NCI-H2081 (cell line): ENCODE measurements around the gene RBM47.
"Not testable (repeated sequence)": the region's sequence is repeated elsewhere in the genome, so short reads cannot be mapped to it uniquely, and the experiment has no call there.

Source experiments
- DNase-seq, 2 experiments: peaks; one replicate each; lab custom pipeline; 2025; lab: John Stamatoyannopoulos, UW

RBM47 gene

DNA sequence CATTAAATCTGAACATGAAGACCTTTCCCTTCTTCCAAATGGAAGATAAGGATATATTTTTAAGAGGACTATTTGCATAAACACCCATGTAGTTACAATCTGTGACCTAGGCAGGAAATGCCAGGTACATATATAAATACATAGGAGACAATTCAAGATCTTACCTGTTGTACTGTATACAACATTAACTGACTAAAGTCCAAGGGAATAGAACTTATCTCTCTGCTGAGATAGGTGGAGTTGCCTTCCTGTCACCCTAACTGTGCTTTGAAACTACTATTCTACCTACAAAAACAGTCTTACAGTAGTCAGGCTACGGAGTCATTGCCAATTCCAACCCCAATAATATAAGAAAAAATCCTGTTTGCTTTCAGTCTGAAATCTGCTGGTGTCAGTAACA is 188.2 kb downstream of the RBM47 start:
- DNase-seq = no peak

- DNase-seq = no peak
Measured at GRCh38 chr4:40439519-40439918, 190.1 kb downstream of the RBM47 start.

DNA sequence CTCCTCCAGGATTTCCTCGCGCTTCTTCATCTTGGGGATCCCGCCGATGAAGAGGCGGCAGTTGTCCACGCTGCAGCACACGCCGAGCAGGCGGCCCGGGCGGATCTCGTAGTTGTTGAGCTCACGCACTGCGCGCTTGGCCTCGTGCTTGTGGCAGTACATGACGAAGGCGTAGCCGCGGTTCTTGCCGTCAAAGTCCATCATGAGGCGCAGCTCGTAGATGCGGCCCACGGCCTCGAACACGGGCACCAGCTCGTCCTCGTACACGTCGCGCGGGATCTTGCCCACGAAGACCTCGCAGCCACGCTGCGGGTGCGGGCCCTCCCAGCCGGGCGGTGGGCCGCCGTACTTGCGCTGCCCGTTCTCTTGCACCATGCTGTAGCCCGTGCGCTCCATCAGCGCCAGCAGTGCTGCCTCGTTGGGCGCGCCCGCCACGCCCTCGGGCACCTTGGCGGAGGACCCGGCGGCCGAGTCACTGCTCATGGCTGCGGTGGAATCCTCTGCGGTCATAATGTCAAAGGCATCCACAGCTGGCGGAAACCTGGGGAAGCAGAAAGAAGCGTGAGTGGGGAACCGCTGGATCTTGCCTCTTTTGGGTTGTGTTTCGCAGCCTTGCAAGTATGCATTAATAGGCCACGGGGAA is 191.2 kb downstream of the RBM47 start:
- DNase-seq = no peak

DNA sequence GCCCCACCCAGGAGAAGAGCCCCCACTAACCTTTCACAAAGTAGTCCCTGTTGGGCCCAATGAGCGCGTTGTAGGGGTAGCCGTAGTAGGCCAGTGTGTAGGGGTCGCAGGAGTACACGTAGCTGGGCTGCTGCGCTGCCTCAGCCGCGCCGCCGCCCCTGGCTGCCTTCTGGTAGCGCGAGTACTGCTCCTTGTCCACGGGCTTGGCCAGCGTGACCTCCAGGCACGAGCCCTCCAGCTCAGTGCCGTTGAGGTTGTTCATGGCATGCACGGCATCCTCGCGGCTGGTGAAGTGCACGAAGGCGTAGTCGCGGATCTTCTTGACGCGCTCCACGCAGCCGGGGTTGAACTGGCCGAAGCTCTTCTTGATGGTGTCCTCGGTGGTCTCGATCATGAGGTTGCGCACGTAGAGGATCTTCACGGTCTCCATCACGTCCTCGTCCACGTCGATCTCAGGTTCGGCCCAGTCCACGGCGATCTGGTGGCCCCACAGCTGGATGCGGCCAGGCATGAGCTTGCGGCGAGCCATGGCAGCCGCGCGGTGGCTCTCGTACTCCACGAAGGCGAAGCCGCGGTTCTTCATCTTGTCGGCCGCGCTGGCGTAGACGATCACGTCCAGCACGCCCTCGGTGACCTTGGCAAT is 191.8 kb downstream of the RBM47 start:
- no peak for DNase-seq

DNA sequence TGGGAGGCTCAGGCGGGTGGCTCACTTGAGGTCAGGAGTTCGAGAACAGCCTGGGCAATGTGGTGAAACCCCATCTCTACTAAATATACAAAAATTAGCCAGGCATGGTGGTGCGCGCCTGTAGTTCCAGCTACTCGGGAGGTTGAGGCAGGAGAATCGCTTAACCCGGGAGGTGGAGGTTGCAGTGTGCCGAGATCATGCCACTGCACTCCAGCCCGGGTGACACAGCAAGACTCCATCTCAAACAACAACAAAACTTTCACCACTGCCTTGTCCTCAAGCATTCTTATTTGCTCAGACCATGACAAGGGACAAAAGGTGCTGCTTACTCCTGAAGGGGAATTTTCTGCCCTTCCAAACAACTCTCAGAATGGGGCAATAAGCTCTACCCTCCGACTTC is 194.4 kb downstream of the RBM47 start:
- not testable (repeated sequence) for DNase-seq

DNA sequence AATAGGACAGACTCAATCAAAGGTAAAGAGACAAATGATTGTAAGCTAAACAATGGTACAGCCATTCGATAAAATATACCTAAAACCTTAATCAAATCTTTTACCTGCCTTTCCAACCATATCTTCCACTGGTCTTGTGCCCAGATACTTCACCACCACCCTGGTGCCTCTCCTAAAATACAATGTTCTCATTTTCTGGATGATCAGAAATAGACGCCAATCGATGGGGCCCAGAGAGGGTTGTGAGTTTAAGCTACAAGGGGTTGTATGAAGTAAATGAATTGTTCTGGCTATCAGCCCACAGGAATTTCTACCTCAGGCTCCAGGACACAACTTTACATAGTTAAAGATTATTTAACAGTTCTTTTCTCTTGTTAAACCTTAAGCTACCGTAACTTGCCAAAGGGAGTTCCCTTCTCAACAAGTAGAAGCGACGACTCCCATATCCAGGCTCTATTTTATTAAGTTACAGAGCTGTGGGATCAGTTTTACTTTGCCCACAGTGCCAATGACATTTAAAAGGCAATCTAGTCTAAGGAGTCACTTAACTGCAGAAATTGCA is 195.5 kb downstream of the RBM47 start:
- no peak for DNase-seq

- no peak for DNase-seq
Measured at GRCh38 chr4:40432504-40432903, 197.2 kb downstream of the RBM47 start.

DNA sequence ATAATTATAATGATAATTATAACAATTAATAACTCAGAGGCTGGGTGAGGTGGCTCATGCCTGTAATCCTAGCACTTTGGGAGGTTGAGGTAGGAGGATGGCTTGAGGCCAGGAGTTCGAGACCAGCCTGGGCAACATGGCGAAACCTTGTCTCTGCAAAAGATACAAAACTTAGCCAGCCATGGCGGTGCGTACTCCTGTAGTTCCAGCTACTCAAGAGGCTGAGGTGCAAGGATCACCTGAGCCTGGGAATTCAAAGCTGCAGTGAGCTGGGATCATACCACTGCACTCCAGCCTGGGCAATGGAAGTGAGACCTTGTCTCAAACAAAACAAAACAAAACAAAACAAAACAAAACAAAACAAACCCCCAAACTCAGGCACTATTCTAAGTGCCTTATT is 201.8 kb downstream of the RBM47 start:
- DNase-seq = not testable (repeated sequence)

DNA sequence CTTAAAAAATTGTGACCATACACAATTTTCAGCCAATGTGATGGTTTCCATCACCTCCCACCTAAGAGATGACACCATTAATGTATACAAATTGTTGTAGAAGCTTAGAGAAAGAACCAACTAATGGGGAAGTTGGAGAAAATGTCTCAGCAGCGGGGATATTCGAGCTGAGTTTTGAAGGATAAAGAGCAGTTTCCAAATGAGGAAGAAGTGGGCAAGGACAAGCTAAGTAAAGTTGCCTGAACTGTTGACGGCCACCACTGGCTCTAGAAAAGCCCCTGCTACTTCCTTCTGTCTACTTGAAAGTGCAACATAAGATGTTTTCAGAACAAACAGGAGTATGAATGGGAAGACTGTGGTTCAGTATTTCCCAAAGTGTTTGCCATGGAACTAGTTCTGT is 202.5 kb downstream of the RBM47 start:
- DNase-seq = no peak

DNA sequence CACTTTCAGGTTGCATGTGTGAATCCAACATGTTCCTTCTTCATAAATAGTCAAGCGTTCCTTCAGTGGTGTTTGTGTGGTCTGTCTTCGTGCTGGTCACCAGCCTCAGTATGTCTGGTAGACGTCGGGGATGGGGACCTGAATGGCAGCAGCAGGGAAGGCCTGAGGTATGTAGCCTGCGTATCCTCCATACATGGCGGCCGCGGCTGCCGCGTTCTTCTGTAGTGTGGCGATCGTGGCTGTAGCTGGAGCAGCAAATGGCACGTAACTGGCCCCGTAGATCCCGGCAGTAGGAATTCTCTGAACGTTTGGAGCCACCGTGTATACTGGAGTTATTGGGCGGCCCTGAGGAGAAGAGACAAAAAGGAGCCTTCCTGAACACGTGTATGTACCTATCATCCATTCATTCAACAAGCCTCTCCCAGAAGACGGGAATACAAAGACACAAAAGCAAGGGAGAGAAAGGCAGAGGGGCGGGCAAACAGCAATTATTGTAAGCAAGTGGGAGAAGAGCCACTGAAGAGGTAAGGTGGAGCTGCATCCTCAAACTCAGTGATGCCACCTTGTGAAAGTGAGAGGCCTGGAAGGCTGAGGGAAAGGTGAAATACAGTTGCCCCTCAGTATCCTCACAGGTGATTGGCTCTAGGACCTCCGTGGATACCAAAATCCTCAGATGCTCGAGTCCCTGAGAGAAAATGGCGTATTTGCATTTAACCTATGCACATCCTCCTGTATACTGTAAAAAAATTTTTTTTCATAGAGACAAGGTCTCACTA is 203.7 kb downstream of the RBM47 start:
- DNase-seq = no peak

DNA sequence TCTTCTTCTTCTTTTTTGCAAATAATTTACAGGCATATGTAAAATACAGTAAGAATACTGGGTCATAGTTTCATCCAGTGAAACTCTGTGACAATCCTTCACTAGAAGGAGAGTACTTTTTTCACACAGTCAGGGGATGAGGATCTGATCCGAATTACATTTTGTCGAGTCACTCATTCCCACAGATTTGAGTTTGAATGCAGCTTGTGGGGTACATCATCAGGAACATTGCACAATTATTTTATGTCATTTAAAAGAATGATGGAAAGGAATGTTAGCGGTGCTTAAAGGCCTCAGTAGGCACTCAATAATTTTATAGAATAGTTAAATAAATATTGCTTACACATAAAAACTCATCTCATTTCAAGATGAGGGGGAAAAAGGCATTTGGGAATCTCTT is 205.9 kb downstream of the RBM47 start:
- no peak for DNase-seq

GRCh38 chr4:40421839-40422708 is 207.6 kb downstream of the RBM47 start:
- no peak for DNase-seq

DNA sequence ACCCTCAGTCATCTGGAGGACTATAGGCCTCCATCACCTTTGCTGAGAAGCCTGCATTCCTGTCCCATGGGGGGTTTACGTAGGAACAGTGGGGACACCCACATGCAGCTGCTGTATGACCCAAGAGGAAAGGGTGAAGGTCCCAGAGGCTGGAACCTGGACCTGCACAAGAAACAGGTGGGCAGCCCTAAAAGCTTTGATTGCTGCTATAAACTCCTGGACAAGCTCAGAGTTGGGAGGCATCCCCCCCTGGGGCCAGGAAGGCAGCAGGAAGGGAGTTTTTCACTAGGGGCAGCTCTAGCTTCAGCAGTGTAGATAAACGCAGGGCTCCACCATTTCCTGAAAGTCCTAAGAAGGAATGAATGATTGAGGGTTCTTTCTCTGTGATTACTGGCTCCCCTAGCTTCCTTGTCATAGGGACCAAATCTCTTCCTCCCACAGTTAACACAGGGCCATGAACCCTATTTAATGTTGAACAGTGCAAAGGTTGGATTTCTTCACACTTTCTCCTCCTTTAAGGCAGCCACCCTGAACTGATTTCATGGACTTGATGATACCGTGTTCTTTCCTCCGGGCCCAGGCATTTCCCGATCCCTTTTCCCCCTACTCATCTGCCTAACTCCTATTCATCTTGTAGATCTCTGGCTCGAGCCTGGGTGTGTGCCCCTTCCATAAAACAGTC is 210.3 kb downstream of the RBM47 start:
- no peak for DNase-seq

- no peak for DNase-seq
Measured at GRCh38 chr4:40418430-40419230, 211.0 kb downstream of the RBM47 start.

- DNase-seq = no peak
Measured at GRCh38 chr4:40417941-40418340, 211.7 kb downstream of the RBM47 start.

GRCh38 chr4:40414673-40415072 is 215.0 kb downstream of the RBM47 start:
- no peak for DNase-seq

DNA sequence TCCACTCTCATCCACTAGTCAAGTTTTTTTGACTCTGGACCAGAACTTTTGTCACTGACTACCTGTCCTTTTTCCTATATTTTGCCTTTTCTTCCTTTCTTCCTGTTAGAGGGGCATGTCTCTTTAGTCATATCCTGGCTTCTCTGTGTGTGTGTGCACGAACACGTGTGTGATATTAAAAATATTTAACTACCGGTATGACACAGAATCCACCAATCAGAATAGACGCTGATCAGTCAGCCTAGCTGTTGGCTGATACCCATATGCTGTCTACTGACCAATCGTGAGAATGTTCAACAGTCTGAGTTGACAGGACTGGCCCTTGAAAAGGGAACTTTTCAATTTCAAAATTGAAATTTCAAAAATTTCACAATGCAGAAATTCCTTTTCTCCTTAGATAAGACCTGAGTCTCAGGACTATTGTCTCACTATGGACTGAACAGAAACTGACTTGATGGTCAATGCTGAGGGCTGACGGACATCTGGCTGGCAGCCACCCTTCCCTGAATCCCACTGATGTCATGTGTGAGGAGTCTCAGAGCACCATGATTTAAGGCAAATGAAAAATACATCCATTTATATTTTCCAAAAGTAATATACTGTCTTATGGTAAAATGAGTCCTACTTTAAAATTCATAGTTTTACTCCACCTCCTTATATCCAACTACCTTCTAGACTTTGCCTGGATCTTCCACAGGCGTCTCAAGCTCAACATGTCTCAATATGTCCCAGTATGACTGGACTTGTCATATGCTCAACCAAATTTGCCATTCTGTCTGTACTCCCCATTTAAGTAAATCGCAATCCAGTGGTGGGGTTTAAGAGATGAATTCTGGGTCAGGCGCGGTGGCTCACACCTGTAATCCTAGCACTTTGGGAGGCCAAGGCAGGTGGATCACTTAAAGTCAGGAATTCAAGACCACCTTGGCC is 216.5 kb downstream of the RBM47 start:
- no peak for DNase-seq

DNA sequence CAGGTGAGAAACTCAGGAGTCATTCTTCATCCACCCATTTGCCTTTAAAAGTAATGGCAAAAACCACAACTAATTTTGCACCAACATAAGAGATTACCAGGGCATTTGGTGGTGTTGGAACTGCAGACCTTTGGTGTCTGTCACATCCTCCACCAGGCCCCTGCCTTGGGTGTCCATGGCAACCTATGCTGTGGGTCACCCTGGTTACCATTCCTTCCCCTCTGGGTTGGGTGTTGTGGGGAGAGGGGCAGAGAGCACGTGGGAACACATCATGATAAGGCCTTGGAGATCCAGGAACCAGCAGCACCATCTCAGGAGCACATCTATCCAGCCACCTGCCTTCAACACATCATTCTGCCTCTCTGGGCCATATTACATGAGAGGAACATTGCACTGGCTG is 217.3 kb downstream of the RBM47 start:
- no peak for DNase-seq

DNA sequence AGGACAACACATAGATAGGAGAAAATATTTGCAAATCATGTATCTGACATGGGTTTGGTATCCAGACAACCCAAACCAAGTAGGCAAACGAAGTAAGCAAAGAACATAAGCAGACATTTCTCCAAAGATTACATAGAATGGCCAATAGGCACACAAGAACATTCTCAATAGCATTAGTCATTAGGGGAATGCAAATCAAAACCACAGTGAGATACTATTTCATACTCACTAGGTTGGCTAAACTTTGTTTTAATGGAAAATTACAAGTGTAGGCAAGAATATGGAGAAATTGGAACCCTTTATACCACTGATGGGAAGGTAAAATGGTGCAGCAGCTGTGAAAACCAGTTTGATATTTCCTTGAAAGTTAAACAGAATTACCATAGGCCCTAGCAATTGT is 219.8 kb downstream of the RBM47 start:
- no peak for DNase-seq
